Activated CD4-positive, alpha-beta T cell treated with anti-CD3 and anti-CD28 coated beads, Interleukin-2, amount 10 ng/mL, durations not matched to agents 24 days and 14 days (primary cell): ENCODE results near the gene PPIP5K2. TPM values are rescaled to one million over a fixed set of nuclear protein-coding genes. Genes with fewer than 3 reads are reported as not detected.

Source experiments
- DNase-seq: peaks from one replicate; pipeline ENCODE4 v3.0.0; 2022
- H3K27ac Mint-ChIP-seq: one replicate; pipeline ENCODE4 v1.8.0; 2022; ENCODE audit warnings: mild to moderate bottlenecking, mixed read lengths
- H3K27me3 Mint-ChIP-seq: one replicate; pipeline ENCODE4 v1.8.0; 2022; ENCODE audit warnings: mixed read lengths
- H3K36me3 Mint-ChIP-seq: one replicate; pipeline ENCODE4 v1.8.0; 2022; ENCODE audit warnings: low read depth, mild to moderate bottlenecking, mixed read lengths
- H3K4me1 Mint-ChIP-seq: one replicate; pipeline ENCODE4 v1.8.0; 2021; ENCODE audit warnings: mixed read lengths
- H3K4me3 Mint-ChIP-seq: one replicate; pipeline ENCODE4 v1.8.0; 2022; ENCODE audit warnings: mild to moderate bottlenecking, moderate library complexity, mixed read lengths
- H3K9me3 Mint-ChIP-seq: one replicate; pipeline ENCODE4 v1.8.0; 2021; ENCODE audit warnings: mixed read lengths
- intact Hi-C: fragments of 100-400 bp; cut with micrococcal nuclease; formaldehyde crosslinking; loops from one replicate; pipeline ENCODE4 v1.15.1; 2023
- total RNA-seq: library from RNA; stranded (reverse); gene quantifications from 2 replicates; pipeline ENCODE4 v1.2.3, GENCODE V29; 2022

PPIP5K2 gene
- total RNA-seq, 1 donor from 2014 or later, result 46.3 TPM

DNA sequence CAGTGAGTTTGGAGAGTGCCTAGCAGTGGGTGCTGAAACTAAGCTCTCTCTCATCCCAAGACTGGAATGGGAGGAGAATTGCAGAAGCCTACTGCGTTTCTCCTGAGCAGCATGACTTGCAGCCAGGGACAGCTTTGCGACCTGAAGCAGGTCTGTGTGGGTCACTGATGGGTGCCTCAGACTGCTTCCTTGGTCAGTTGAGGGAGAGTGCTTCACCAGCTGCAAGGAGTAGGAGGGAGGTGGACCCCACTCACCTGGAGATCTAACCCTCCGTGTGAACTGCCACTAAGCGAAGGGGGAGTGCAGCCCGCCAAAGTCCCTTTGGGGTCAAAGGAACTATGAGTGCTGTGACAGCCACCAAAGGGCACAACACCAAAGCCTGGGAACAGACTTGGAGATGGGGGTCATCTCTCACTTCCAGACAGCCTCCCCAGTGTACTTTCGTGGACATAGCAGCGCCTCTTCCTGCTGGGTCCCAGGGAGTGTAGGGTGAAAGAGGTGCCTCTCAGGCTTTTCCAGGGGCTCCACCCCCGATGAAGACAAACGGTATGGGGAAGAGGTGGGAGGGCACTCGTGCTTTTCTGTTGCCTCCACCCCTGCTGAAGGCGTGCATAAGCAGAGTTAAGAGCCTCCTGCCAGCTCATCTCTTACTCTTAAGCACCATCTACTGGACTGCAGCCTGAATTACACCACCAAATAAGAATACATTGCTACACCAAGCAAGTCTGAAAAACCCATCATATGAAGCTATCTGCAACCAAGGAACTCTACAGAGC is 104.2 kb downstream of the PPIP5K2 start:
- Mint-ChIP-seq H3K4me3 (no peak overlapping the region), H3K36me3 (no peaks in the 10 kb centered on the region), H3K9me3 (no peaks in the 10 kb centered on the region), H3K4me1 (peaks cover 2% of the 10 kb centered on the region), H3K27me3 (peaks cover 38% of the 10 kb centered on the region), H3K27ac (no peak overlapping the region)
- intact Hi-C loops, result loop anchor here (1.0 to 10.0 kb wide), 4 partner anchors 85 to 688 kb away; partner anchors contain the start of genes GIN1 and PPIP5K2
- DNase-seq, result peak; percentile 87

DNA sequence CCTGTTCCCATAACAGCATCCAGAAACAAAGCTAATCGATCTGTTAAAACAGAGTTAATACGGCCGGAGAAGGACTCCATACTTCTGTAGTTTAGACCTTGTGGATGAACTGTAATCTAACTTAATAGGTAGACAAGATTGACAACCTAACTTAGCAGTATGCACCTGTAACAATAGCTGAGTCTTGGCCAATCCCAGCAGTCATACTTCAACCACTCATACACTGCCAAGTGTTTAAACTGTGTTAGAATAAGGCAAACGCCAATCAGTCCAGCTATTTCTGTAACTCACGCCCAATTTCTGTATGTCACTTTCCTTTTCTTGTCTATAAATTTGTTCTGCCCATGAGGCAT is 104.8 kb downstream of the PPIP5K2 start:
- H3K27ac Mint-ChIP-seq, result no peak overlapping the region
- no peak for DNase-seq
- peaks cover 2% of the 10 kb centered on the region for H3K4me1 Mint-ChIP-seq
- no peaks in the 10 kb centered on the region for H3K36me3 Mint-ChIP-seq
- H3K27me3 Mint-ChIP-seq, result peaks cover 42% of the 10 kb centered on the region
- intact Hi-C loops, result loop anchor here (1.0 to 10.0 kb wide), 4 partner anchors 86 to 689 kb away; partner anchors contain the start of genes GIN1 and PPIP5K2
- no peak overlapping the region for H3K4me3 Mint-ChIP-seq
- H3K9me3 Mint-ChIP-seq, result no peaks in the 10 kb centered on the region

DNA sequence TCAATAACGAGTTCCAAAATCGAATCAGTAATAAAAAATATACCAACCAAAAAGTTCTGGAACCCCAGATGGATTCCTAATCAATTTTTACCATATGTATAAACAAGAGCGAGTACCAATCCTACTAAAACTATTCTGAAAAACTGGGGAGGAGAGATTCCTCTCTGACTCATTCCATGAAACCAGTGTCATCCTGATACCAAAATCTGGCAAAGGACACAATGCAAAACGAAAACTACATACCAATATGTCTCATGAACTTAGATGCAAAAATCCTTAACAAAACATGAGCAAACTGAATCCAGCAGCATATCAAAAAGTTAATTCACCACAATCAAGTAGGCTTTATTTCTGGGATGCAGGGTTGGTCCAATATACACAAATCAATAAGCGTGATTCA is 108.0 kb downstream of the PPIP5K2 start:
- Mint-ChIP-seq H3K27ac (no peak overlapping the region), H3K36me3 (no peaks in the 10 kb centered on the region), H3K9me3 (no peaks in the 10 kb centered on the region), H3K4me1 (peaks cover 2% of the 10 kb centered on the region), H3K4me3 (no peak overlapping the region), H3K27me3 (peaks cover 50% of the 10 kb centered on the region)
- intact Hi-C loops, result loop anchor here (10.0 kb wide), 1 partner anchor 643 kb away; no protein-coding TSS in a partner anchor
- no peak for DNase-seq

GRCh38 chr5:103228588-103228987 is 108.5 kb downstream of the PPIP5K2 start:
- Mint-ChIP-seq H3K27ac (no peak overlapping the region), H3K36me3 (no peaks in the 10 kb centered on the region), H3K4me1 (peaks cover 2% of the 10 kb centered on the region), H3K27me3 (peaks cover 54% of the 10 kb centered on the region), H3K4me3 (no peak overlapping the region), H3K9me3 (no peaks in the 10 kb centered on the region)
- DNase-seq, result no peak
- intact Hi-C loops, result loop anchor here (10.0 kb wide), 1 partner anchor 644 kb away; no protein-coding TSS in a partner anchor

GRCh38 chr5:103232393-103232999 is 112.4 kb downstream of the PPIP5K2 start:
- Mint-ChIP-seq H3K4me1 (no peaks in the 10 kb centered on the region), H3K27me3 (peaks cover 47% of the 10 kb centered on the region), H3K27ac (no peak overlapping the region), H3K36me3 (no peaks in the 10 kb centered on the region), H3K4me3 (no peak overlapping the region), H3K9me3 (no peaks in the 10 kb centered on the region)
- intact Hi-C loops, result loop anchor here (1.0 kb wide), 1 partner anchor 243 kb away; no protein-coding TSS in a partner anchor
- DNase-seq, result peak; percentile 69

DNA sequence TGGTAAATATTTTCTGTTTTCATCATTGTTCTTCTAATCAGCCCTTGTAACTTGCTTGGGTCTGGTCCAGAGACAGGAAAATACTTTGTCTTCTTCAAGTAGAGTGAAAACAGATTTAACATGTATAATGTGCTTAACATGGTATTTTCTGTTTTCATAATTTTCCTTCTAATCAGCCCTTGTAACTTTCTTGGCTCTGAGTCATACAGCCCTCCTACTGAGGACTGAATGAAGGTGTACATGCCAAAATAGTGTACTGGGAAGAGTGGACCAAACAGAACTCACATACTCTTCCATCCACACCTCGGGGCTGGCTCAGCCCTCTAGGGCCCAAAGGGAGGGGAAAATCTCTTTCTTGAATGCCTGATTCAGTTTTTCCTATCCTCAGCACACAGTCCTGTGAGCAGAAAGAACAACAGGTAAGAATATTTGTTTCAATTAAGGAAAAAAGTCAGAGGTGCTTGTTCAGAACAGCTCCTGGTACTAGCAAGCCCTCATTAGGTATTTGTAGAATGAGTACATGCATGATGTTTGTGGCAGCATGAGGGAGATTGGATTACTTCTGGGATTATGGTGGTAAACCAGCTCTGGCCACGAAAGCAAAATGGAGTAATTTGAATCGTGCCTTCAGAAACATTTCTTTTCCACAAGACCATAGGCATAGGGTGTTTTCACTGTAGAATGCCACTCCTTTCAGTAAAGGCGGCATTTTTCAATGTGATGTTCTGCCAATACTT is 114.3 kb downstream of the PPIP5K2 start:
- Mint-ChIP-seq H3K4me3 (no peak overlapping the region), H3K9me3 (no peaks in the 10 kb centered on the region), H3K4me1 (no peaks in the 10 kb centered on the region), H3K27me3 (peaks cover 42% of the 10 kb centered on the region), H3K36me3 (no peaks in the 10 kb centered on the region), H3K27ac (no peak overlapping the region)
- DNase-seq, result no peak
- intact Hi-C loops, result no loop called here

DNA sequence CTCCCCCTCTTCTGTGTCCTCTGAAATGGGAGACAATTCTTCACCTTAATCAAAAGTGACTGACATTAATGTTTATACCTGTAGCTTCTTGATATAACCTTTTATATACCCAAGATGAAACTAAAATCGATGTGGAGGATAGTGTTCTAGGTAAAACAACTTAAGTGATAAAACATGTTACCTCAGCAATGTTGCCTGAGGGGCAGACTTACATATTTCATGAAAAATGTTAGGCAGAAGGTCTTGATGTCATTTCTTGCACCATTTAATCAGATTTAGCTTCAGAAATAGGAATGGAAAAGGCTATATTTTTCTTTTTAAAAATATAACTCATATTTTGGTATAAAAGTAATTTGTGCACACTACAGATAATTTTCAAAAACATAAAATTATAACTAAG is 115.8 kb downstream of the PPIP5K2 start:
- Mint-ChIP-seq H3K36me3 (no peaks in the 10 kb centered on the region), H3K4me1 (no peaks in the 10 kb centered on the region), H3K27ac (no peak overlapping the region), H3K27me3 (peaks cover 39% of the 10 kb centered on the region), H3K9me3 (peaks cover 4% of the 10 kb centered on the region), H3K4me3 (no peak overlapping the region)
- DNase-seq, result no peak
- intact Hi-C loops, result no loop called here

DNA sequence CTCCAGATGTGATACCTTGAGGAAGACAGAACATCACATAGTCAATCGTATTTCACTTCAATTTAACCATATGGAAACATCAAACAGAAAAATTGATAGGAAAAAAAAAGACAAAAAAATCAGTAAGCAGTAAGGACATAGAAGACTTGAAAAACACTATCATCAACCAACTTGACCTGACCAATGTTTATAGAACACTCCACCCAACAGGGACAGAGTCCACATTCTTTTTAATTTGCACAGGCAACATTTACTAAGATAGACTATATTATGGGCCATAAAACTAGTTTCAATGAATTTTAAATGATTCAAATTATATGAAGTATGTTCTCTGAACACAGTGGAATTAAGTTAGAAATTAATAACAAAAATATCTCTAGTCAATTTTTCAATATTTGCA is 117.7 kb downstream of the PPIP5K2 start:
- intact Hi-C loops, result no loop called here
- no peak overlapping the region for H3K4me3 Mint-ChIP-seq
- no peak for DNase-seq
- H3K4me1 Mint-ChIP-seq, result no peaks in the 10 kb centered on the region
- H3K9me3 Mint-ChIP-seq, result peaks cover 4% of the 10 kb centered on the region
- H3K36me3 Mint-ChIP-seq, result no peaks in the 10 kb centered on the region
- H3K27ac Mint-ChIP-seq, result no peak overlapping the region
- peaks cover 40% of the 10 kb centered on the region for H3K27me3 Mint-ChIP-seq

GRCh38 chr5:103243665-103244064 is 123.6 kb downstream of the PPIP5K2 start:
- Mint-ChIP-seq H3K4me3 (no peak overlapping the region), H3K4me1 (peaks cover 5% of the 10 kb centered on the region), H3K9me3 (peaks cover 4% of the 10 kb centered on the region), H3K27ac (no peak overlapping the region), H3K27me3 (peaks cover 61% of the 10 kb centered on the region), H3K36me3 (no peaks in the 10 kb centered on the region)
- intact Hi-C loops, result no loop called here
- DNase-seq, result no peak

- Mint-ChIP-seq H3K36me3 (no peaks in the 10 kb centered on the region), H3K27ac (no peak overlapping the region), H3K4me1 (peaks cover 5% of the 10 kb centered on the region), H3K9me3 (peaks cover 4% of the 10 kb centered on the region), H3K4me3 (no peak overlapping the region), H3K27me3 (peaks cover 61% of the 10 kb centered on the region)
- DNase-seq, result no peak
- intact Hi-C loops, result no loop called here
Observed at GRCh38 chr5:103244398-103244797, 124.3 kb downstream of the PPIP5K2 start.

GRCh38 chr5:103245761-103246160 is 125.7 kb downstream of the PPIP5K2 start:
- Mint-ChIP-seq H3K36me3 (no peaks in the 10 kb centered on the region), H3K27me3 (peaks cover 67% of the 10 kb centered on the region), H3K4me3 (no peak overlapping the region), H3K4me1 (peaks cover 5% of the 10 kb centered on the region), H3K9me3 (no peaks in the 10 kb centered on the region), H3K27ac (no peak overlapping the region)
- DNase-seq, result no peak
- intact Hi-C loops, result no loop called here

DNA sequence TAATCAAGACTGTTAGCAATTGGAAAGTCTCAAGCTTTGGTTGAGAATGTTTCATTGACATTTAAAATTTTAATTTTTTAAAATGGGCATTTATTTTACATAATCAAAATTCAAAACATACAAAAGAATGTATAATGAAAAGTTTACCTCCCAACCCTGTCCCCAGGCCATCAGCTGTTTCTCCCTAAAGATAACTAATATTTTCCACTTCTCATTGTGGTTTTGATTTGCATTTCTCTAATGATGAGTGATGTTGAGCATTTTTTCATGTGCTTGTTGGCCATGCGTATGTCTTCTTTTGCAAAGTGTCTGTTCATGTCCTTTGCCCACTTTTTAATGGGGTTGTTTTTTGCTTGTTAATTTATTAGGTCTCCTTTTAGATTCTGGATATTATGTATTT is 127.0 kb downstream of the PPIP5K2 start:
- H3K27ac Mint-ChIP-seq, result no peak overlapping the region
- H3K9me3 Mint-ChIP-seq, result no peaks in the 10 kb centered on the region
- H3K4me3 Mint-ChIP-seq, result no peak overlapping the region
- DNase-seq, result no peak
- H3K4me1 Mint-ChIP-seq, result peaks cover 5% of the 10 kb centered on the region
- peaks cover 70% of the 10 kb centered on the region for H3K27me3 Mint-ChIP-seq
- H3K36me3 Mint-ChIP-seq, result no peaks in the 10 kb centered on the region
- intact Hi-C loops, result no loop called here

- Mint-ChIP-seq H3K4me3 (no peak overlapping the region), H3K9me3 (no peaks in the 10 kb centered on the region), H3K4me1 (peaks cover 5% of the 10 kb centered on the region), H3K36me3 (no peaks in the 10 kb centered on the region), H3K27ac (no peak overlapping the region), H3K27me3 (peaks cover 65% of the 10 kb centered on the region)
- DNase-seq, result no peak
- intact Hi-C loops, result no loop called here
Observed at GRCh38 chr5:103249068-103249467, 129.0 kb downstream of the PPIP5K2 start.

DNA sequence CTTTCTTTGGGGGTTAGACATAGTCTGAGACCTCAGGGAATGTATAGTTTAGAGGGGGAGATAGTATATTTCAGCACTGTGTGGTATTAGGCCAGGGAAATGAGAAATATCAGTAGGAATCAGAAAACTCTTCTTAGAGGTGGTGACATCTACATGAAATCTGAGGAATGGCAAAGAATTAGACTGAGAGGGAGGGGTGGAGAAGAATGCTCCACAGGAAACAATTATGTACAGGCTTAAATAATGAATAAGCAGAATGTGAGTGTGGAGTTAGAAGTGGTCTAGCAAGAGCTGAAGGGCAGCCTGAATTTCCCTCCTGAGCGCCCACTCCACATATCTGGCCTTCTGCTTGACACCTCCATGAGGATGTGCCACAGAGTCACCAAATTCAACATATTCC is 134.8 kb downstream of the PPIP5K2 start:
- no peak overlapping the region for H3K27ac Mint-ChIP-seq
- DNase-seq, result no peak
- H3K36me3 Mint-ChIP-seq, result no peaks in the 10 kb centered on the region
- intact Hi-C loops, result loop anchor here (5.0 kb wide), 3 partner anchors 43 to 493 kb away; no protein-coding TSS in a partner anchor
- H3K4me1 Mint-ChIP-seq, result peaks cover 4% of the 10 kb centered on the region
- H3K9me3 Mint-ChIP-seq, result no peaks in the 10 kb centered on the region
- no peak overlapping the region for H3K4me3 Mint-ChIP-seq
- peaks cover 33% of the 10 kb centered on the region for H3K27me3 Mint-ChIP-seq
